Endothelial cell of umbilical vein (primary cell): ENCODE measurements around the gene AMZ1. TPM values are rescaled to one million over a fixed set of nuclear protein-coding genes. Genes with fewer than 3 reads are reported as not detected.

ENCODE experiments used
- BruUV-seq: library from RNA; stranded (reverse); fragments of 400-500 nt; replicated peaks from 2 replicates; lab custom pipeline; 2021; lab: Mats Ljungman, UMichigan
- CTCF ChIA-PET: fragments of 300-600, 350-600 bp; sonication (Branson Sonifier 250); formaldehyde crosslinking; loops from one replicate; lab custom pipeline; 2021; ENCODE audit warnings: antibody characterized with exemption, inconsistent platforms; lab: Charles Lee
- POLR2A ChIA-PET: fragments of 300-600, 350-600 bp; sonication (Branson Sonifier 250); formaldehyde crosslinking; loops from one replicate; lab custom pipeline; 2021; ENCODE audit warnings: antibody characterized with exemption, inconsistent platforms; lab: Charles Lee
- DNase-seq: peaks from one replicate; pipeline ENCODE4 v3.0.0-alpha.2; 2011; ENCODE audit warnings: low read depth, low spot score
- FAIRE-seq: peaks from 2 replicates; lab custom pipeline; 2011; peaks lifted over from hg19 to GRCh38; lab: Jason Lieb, UNC
- H2AFZ ChIP-seq: 2 replicates; pipeline ENCODE4 v1.6.0; 2012; ENCODE audit warnings: low read depth, low read length, control low read depth, inconsistent platforms
- H3K27ac ChIP-seq: 2 replicates; pipeline ENCODE4 v1.5.1; 2011; ENCODE audit warnings: low read depth, mild to moderate bottlenecking, control low read depth, low read length, moderate library complexity; ENCODE audit not compliant: insufficient read depth
- H3K27me3 ChIP-seq, 2 experiments: 2 replicates each; pipeline versions ENCODE4 v1.6.0 to v1.6.1; 2011; ENCODE audit warnings: low read length in 2 of 2, mixed read lengths in 1 of 2; ENCODE audit not compliant: control insufficient read depth in 2 of 2, insufficient read depth in 2 of 2
- H3K36me3 ChIP-seq, 2 experiments: 2 replicates in 1 of 2; 3 replicates in 1 of 2; pipeline ENCODE4 v1.5.1; 2011; ENCODE audit warnings: low read length in 2 of 2, mild to moderate bottlenecking in 1 of 2, moderate library complexity in 1 of 2; ENCODE audit not compliant: control insufficient read depth in 2 of 2, insufficient read depth in 2 of 2; ENCODE audit errors: extremely low read depth in 1 of 2
- H3K4me1 ChIP-seq: 3 replicates; pipeline ENCODE4 v1.5.1; 2011; ENCODE audit warnings: mild to moderate bottlenecking, low read length; ENCODE audit not compliant: control insufficient read depth, insufficient read depth; ENCODE audit errors: extremely low read depth
- H3K4me2 ChIP-seq: 2 replicates; pipeline ENCODE4 v1.6.1; 2011; ENCODE audit warnings: low read length, control low read depth, mixed read lengths; ENCODE audit not compliant: insufficient read depth
- H3K4me3 ChIP-seq, 3 experiments: fragments of 200-600 bp in 1 of 3; sonication (generic), shearing (Covaris generic) in 1 of 3; replicated peaks in 1 of 3; 2 replicates each; pipeline ENCODE4 v1.5.1; 2011 to 2016; ENCODE audit warnings: control low read depth in 3 of 3, low read length in 3 of 3, mild to moderate bottlenecking in 2 of 3, inconsistent platforms in 1 of 3, low read depth in 1 of 3, moderate library complexity in 1 of 3; ENCODE audit not compliant: insufficient read depth in 1 of 3
- H3K79me2 ChIP-seq: 2 replicates; pipeline ENCODE4 v1.6.0; 2012; ENCODE audit warnings: low read length, inconsistent platforms; ENCODE audit not compliant: control insufficient read depth, insufficient read depth
- H3K9ac ChIP-seq: replicated peaks from 2 replicates; pipeline ENCODE3; 2011; ENCODE audit warnings: low read length, control low read depth; ENCODE audit not compliant: insufficient read depth; ENCODE audit errors: extremely low read depth
- H3K9me1 ChIP-seq: replicated peaks from 3 replicates; pipeline ENCODE4 v1.6.0; 2011; ENCODE audit warnings: mild to moderate bottlenecking, low read length; ENCODE audit not compliant: control insufficient read depth, insufficient read depth; ENCODE audit errors: extremely low read depth
- H3K9me3 ChIP-seq: replicated peaks from 2 replicates; pipeline ENCODE4 v1.5.1; 2012; ENCODE audit warnings: low read length, inconsistent platforms; ENCODE audit not compliant: control insufficient read depth, insufficient read depth
- H4K20me1 ChIP-seq: replicated peaks from 2 replicates; pipeline ENCODE3; 2011; ENCODE audit warnings: mild to moderate bottlenecking, low read length; ENCODE audit not compliant: control insufficient read depth, insufficient read depth; ENCODE audit errors: extremely low read depth
- EZH2 ChIP-seq: IDR thresholded peaks from 2 replicates; pipeline ENCODE4 v1.6.1; 2012; ENCODE audit warnings: borderline replicate concordance, low read depth, mild to moderate bottlenecking, moderate library complexity, low read length, inconsistent platforms; ENCODE audit not compliant: severe bottlenecking
- FOS ChIP-seq: IDR thresholded peaks from 2 replicates; pipeline ENCODE4 v1.6.1; 2011; ENCODE audit warnings: mild to moderate bottlenecking, low read length, moderate library complexity, borderline replicate concordance; ENCODE audit not compliant: insufficient read depth
- GATA2 ChIP-seq: IDR thresholded peaks from 2 replicates; pipeline ENCODE4 v1.7.0; 2011; ENCODE audit warnings: low read depth, mild to moderate bottlenecking, moderate library complexity, mixed read lengths, low read length; ENCODE audit not compliant: insufficient read length, insufficient read depth
- JUN ChIP-seq: IDR thresholded peaks from 2 replicates; pipeline ENCODE4 v1.6.1; 2011; ENCODE audit warnings: borderline replicate concordance, low read depth; ENCODE audit not compliant: insufficient read length, insufficient read depth
- MYC ChIP-seq: IDR thresholded peaks from one replicate; pipeline ENCODE4 v1.6.1; 2011; ENCODE audit warnings: mild to moderate bottlenecking, low read depth, low read length
- POLR2A ChIP-seq: IDR thresholded peaks from 2 replicates; pipeline ENCODE4 v1.6.1; 2012; ENCODE audit warnings: low read depth, mild to moderate bottlenecking, control low read depth, low read length
- POLR2AphosphoS5 ChIP-seq: IDR thresholded peaks from 2 replicates; pipeline ENCODE4 v1.6.1; 2012; ENCODE audit warnings: low read depth, mild to moderate bottlenecking, control low read depth, low read length, moderate library complexity; ENCODE audit not compliant: insufficient read depth
- dilution Hi-C: fragments of 300-500 bp; cut with MboI; formaldehyde crosslinking; loops from one replicate; pipeline ENCODE4 v1.15.0; 2019; ENCODE audit warnings: low sequenced_read_pairs; ENCODE audit not compliant: extremely low pct_ligation_motif_present
- intact Hi-C: fragments of 100-400 bp; cut with micrococcal nuclease; formaldehyde crosslinking; loops from one replicate; pipeline ENCODE4 v1.10.0; 2022
- polyA plus RNA-seq, 4 experiments: library from polyadenylated mRNA; depleted of rRNA in 3 of 4; stranded (reverse) in 3 of 4; unstranded in 1 of 4; fragments of >200 nt; gene quantifications; 2 replicates each; pipeline versions ENCODE4 v1.2.1 to v1.2.3, GENCODE V29; 2011 to 2012; ENCODE audit warnings: missing spikeins in 1 of 4
- total RNA-seq: library from RNA; stranded (reverse); gene quantifications from 2 replicates; pipeline ENCODE4 v1.2.3, GENCODE V29; 2021
- TF ChIP-seq, protein P1 (sequence below), 2 donors: IDR thresholded peaks; 1 replicate in 1 of 2; 2 replicates in 1 of 2; pipeline ENCODE4 v1.5.1; 2011; ENCODE audit warnings: low read length in 2 of 2, mild to moderate bottlenecking in 2 of 2, moderate library complexity in 2 of 2, control low read depth in 1 of 2, inconsistent platforms in 1 of 2, low read depth in 1 of 2; ENCODE audit not compliant: insufficient read depth in 1 of 2; ENCODE audit errors: extremely low read depth in 1 of 2
- TF ChIP-seq, protein P2 (sequence below): IDR thresholded peaks from 2 replicates; pipeline ENCODE4 v1.6.1; 2011; ENCODE audit not compliant: insufficient read depth, insufficient read length

AMZ1 gene
- total and polyA plus RNA-seq, 2 donors (not counting 3 experiments of a cell fraction or from before 2014, with no cell fraction given): not detected

- Histone ChIP-seq H3K9me3 (no peaks in the 10 kb centered on the region), H3K4me1 (peaks cover 21% of the 10 kb centered on the region), H3K4me2 (no peak overlapping the region), H3K9ac (no peak overlapping the region), H2AFZ (no peak overlapping the region), H3K79me2 (peaks cover 9% of the 10 kb centered on the region), H3K36me3 (no peaks in the 10 kb centered on the region), H4K20me1 (no peaks in the 10 kb centered on the region), H3K4me3 (no peak overlapping the region), H3K27me3 (no peaks in the 10 kb centered on the region), H3K27ac (no peak overlapping the region), H3K9me1 (no peaks in the 10 kb centered on the region)
- no peak for FAIRE-seq
- no TSS peak for BruUV-seq
- DNase-seq: no peak
- intact Hi-C loops (loop anchor here (5.0 kb wide), 1 partner anchor 107 kb away; no protein-coding TSS in a partner anchor), dilution Hi-C loops (no loop called here)
- no peak for TF ChIP-seq GATA2
- TF ChIP-seq POLR2A: no peak
- TF ChIP-seq, protein P1, sequence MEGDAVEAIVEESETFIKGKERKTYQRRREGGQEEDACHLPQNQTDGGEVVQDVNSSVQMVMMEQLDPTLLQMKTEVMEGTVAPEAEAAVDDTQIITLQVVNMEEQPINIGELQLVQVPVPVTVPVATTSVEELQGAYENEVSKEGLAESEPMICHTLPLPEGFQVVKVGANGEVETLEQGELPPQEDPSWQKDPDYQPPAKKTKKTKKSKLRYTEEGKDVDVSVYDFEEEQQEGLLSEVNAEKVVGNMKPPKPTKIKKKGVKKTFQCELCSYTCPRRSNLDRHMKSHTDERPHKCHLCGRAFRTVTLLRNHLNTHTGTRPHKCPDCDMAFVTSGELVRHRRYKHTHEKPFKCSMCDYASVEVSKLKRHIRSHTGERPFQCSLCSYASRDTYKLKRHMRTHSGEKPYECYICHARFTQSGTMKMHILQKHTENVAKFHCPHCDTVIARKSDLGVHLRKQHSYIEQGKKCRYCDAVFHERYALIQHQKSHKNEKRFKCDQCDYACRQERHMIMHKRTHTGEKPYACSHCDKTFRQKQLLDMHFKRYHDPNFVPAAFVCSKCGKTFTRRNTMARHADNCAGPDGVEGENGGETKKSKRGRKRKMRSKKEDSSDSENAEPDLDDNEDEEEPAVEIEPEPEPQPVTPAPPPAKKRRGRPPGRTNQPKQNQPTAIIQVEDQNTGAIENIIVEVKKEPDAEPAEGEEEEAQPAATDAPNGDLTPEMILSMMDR (IDR thresholded peaks at IDR 0.05; ENCODE audit: extremely low read depth in 1 of 2, insufficient read depth in 1 of 2, low read depth in 1 of 2, low read length in 2 of 2): no peak
- TF ChIP-seq EZH2: no peak
- no peak for TF ChIP-seq MYC
- TF ChIP-seq POLR2AphosphoS5: no peak
- TF ChIP-seq, protein P2, sequence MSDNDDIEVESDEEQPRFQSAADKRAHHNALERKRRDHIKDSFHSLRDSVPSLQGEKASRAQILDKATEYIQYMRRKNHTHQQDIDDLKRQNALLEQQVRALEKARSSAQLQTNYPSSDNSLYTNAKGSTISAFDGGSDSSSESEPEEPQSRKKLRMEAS: no peak
- no peak for TF ChIP-seq FOS
- no peak for TF ChIP-seq JUN
- ChIA-PET CTCF (no interaction called here), POLR2A (no interaction called here)
Observed at GRCh38 chr7:2754912-2755311, 66.9 kb downstream of the AMZ1 start.
